Thymus (tissue), 14 donors: ENCODE results near the gene ZNF469. TPM values are rescaled to one million over a fixed set of nuclear protein-coding genes. Genes with fewer than 3 reads are reported as not detected.

ENCODE experiments used
- DNase-seq, 9 donors: peaks; one replicate each; pipeline ENCODE4 v3.0.0-alpha.2; 2013; ENCODE audit warnings: low spot score in 9 of 9, low read depth in 6 of 9, missing footprints in 1 of 9
- H3K27ac ChIP-seq, 2 donors: one replicate each; pipeline ENCODE4 v1.5.1; 2013; ENCODE audit warnings: control low read depth in 1 of 2, low read depth in 1 of 2, low read length in 1 of 2, mild to moderate bottlenecking in 1 of 2, moderate library complexity in 1 of 2
- H3K27me3 ChIP-seq, 2 donors: one replicate each; pipeline ENCODE4 v1.5.1; 2013; ENCODE audit warnings: low read length in 1 of 2; ENCODE audit not compliant: control insufficient read depth in 2 of 2, insufficient read depth in 1 of 2
- H3K36me3 ChIP-seq, 2 donors: one replicate each; pipeline ENCODE4 v1.5.1; 2013; ENCODE audit warnings: low read length in 1 of 2, mild to moderate bottlenecking in 1 of 2, moderate library complexity in 1 of 2; ENCODE audit not compliant: control insufficient read depth in 2 of 2, insufficient read depth in 2 of 2
- H3K4me1 ChIP-seq, 2 donors: one replicate each; pipeline ENCODE4 v1.5.1; 2013; ENCODE audit warnings: low read length in 2 of 2; ENCODE audit not compliant: control insufficient read depth in 2 of 2, insufficient read depth in 2 of 2
- H3K4me3 ChIP-seq, 2 donors: one replicate each; pipeline ENCODE4 v1.5.1; 2013; ENCODE audit warnings: low read length in 2 of 2, control low read depth in 1 of 2, mild to moderate bottlenecking in 1 of 2
- H3K9me3 ChIP-seq, 2 donors: one replicate each; pipeline ENCODE4 v1.5.1; 2013; ENCODE audit warnings: low read length in 1 of 2, mild to moderate bottlenecking in 1 of 2; ENCODE audit not compliant: control insufficient read depth in 2 of 2, insufficient read depth in 1 of 2
- WGBS: extraction: QIAGEN DNeasy Blood & Tissue Kit; methylation state at CpG from one replicate; pipeline ENCODE4 v1.1.7; 2013; 5-methylcytosine and 5-hydroxymethylcytosine counted together
- long read RNA-seq, 10 donors: transcript quantifications; one replicate each; lab custom pipeline, GENCODE V29; 2026
- polyA plus RNA-seq: library from polyadenylated mRNA; stranded (reverse); fragments of 200-250 nt; gene quantifications from one replicate; pipeline ENCODE4 v1.2.3, GENCODE V29; 2013
- total RNA-seq: library from RNA; stranded (reverse); fragments of 120-200 nt; gene quantifications from one replicate; pipeline ENCODE4 v1.2.4, GENCODE V29; 2013
- donor health status: healthy.

Gene ZNF469, protein sequence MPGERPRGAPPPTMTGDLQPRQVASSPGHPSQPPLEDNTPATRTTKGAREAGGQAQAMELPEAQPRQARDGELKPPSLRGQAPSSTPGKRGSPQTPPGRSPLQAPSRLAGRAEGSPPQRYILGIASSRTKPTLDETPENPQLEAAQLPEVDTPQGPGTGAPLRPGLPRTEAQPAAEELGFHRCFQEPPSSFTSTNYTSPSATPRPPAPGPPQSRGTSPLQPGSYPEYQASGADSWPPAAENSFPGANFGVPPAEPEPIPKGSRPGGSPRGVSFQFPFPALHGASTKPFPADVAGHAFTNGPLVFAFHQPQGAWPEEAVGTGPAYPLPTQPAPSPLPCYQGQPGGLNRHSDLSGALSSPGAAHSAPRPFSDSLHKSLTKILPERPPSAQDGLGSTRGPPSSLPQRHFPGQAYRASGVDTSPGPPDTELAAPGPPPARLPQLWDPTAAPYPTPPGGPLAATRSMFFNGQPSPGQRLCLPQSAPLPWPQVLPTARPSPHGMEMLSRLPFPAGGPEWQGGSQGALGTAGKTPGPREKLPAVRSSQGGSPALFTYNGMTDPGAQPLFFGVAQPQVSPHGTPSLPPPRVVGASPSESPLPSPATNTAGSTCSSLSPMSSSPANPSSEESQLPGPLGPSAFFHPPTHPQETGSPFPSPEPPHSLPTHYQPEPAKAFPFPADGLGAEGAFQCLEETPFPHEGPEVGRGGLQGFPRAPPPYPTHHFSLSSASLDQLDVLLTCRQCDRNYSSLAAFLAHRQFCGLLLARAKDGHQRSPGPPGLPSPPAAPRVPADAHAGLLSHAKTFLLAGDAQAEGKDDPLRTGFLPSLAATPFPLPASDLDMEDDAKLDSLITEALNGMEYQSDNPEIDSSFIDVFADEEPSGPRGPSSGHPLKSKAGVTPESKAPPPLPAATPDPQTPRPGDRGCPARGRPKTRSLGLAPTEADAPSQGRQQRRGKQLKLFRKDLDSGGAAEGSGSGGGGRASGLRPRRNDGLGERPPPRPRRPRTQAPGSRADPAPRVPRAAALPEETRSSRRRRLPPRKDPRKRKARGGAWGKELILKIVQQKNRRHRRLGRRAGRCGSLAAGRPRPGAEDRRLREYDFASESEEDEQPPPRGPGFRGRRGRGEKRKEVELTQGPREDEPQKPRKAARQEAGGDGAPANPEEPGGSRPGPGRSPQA (N-terminal part only)
- total RNA-seq (0.61 TPM), polyA plus RNA-seq (0.87 TPM)
- long read RNA-seq, donor 1, full-length matches to known transcripts: 1 of 1 reads
- long read RNA-seq, donor 1, partial matches to known transcripts: 0 of 1 reads
- long read RNA-seq, donor 1, other reads (novel, unspliced or antisense): 0 of 1 reads
- long read RNA-seq, donor 2: 0 reads
- long read RNA-seq, donor 3, full-length matches to known transcripts: 6 of 6 reads
- long read RNA-seq, donor 3, partial matches to known transcripts: 0 of 6 reads
- long read RNA-seq, donor 3, other reads (novel, unspliced or antisense): 0 of 6 reads
- long read RNA-seq, donor 4, full-length matches to known transcripts: 9 of 9 reads
- long read RNA-seq, donor 4, partial matches to known transcripts: 0 of 9 reads
- long read RNA-seq, donor 4, other reads (novel, unspliced or antisense): 0 of 9 reads
- long read RNA-seq, donor 5, full-length matches to known transcripts: 5 of 5 reads
- long read RNA-seq, donor 5, partial matches to known transcripts: 0 of 5 reads
- long read RNA-seq, donor 5, other reads (novel, unspliced or antisense): 0 of 5 reads
- long read RNA-seq, donor 6, full-length matches to known transcripts: 7 of 7 reads
- long read RNA-seq, donor 6, partial matches to known transcripts: 0 of 7 reads
- long read RNA-seq, donor 6, other reads (novel, unspliced or antisense): 0 of 7 reads
- long read RNA-seq, donor 7, full-length matches to known transcripts: 4 of 4 reads
- long read RNA-seq, donor 7, partial matches to known transcripts: 0 of 4 reads
- long read RNA-seq, donor 7, other reads (novel, unspliced or antisense): 0 of 4 reads
- long read RNA-seq, donor 8, full-length matches to known transcripts: 4 of 4 reads
- long read RNA-seq, donor 8, partial matches to known transcripts: 0 of 4 reads
- long read RNA-seq, donor 8, other reads (novel, unspliced or antisense): 0 of 4 reads
- long read RNA-seq, donor 9, full-length matches to known transcripts: 6 of 6 reads
- long read RNA-seq, donor 9, partial matches to known transcripts: 0 of 6 reads
- long read RNA-seq, donor 9, other reads (novel, unspliced or antisense): 0 of 6 reads
- long read RNA-seq, donor 10, full-length matches to known transcripts: 4 of 4 reads
- long read RNA-seq, donor 10, partial matches to known transcripts: 0 of 4 reads
- long read RNA-seq, donor 10, other reads (novel, unspliced or antisense): 0 of 4 reads

DNA sequence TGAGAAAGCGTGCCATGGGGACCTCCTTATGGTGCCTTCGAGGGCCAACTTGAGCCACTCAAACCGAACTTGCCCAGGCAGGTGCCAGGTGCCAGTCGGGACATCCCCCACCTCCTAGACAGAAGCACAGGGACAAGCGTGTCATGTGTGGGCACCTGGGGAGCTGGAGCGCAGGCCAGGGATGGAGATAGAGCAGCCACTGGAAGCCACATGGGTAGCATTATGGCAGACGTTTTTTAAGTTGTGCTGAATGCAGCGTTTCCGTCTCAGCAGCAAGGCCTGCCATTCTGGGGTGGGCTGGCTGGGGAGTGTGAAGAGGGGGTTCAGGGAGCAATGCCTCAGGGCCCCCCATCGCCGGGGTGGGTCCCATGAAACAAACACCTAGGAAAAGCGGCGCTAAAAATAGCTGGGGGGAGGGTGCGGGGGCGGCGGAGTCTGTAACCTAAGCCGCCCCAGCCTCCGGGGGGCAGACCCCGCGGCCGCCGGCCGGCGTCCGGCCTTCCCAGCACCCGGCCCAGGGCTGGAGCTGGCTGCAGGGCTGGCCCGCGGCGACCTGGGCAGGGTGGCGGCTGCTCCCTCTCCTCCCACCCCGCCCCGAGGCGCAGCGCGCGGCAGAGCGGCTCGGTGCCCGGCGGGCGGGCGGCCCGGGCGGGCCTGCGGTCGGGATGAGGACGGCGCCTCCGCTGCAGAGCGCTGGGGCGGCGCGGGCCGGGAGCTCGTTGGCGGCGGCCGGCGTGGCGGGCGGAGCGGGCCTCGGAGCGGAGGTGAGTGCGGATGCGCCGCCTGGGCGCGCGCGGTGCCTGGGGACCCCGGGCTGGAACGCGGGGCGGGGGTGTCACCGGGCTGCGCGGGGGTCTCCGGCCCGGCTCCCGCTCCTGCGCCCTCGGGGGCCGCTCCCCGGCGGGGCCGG, at the start of gene ZNF469:
Gene ZNF469, plus strand, starts transcription at position 469 of the 910 bp plus-strand sequence. CDS start 44,512 bp downstream, outside the sequence.
- Histone ChIP-seq H3K27ac (no peak within 1 kb of the TSS), H3K4me1 (no peaks in the 10 kb centered on the region), H3K4me3 (peak within 1 kb of the TSS in 1 of 2 donors; percentile 17), H3K9me3 (peaks cover 1 to 3% of the 10 kb centered on the region in 2 donors), H3K27me3 (peaks cover 41 to 64% of the 10 kb centered on the region in 2 donors), H3K36me3 (no peaks in the 10 kb centered on the region)
- no peak for DNase-seq
- 11% methylated on average over 87 of the region's 87 CpGs for WGBS

DNA sequence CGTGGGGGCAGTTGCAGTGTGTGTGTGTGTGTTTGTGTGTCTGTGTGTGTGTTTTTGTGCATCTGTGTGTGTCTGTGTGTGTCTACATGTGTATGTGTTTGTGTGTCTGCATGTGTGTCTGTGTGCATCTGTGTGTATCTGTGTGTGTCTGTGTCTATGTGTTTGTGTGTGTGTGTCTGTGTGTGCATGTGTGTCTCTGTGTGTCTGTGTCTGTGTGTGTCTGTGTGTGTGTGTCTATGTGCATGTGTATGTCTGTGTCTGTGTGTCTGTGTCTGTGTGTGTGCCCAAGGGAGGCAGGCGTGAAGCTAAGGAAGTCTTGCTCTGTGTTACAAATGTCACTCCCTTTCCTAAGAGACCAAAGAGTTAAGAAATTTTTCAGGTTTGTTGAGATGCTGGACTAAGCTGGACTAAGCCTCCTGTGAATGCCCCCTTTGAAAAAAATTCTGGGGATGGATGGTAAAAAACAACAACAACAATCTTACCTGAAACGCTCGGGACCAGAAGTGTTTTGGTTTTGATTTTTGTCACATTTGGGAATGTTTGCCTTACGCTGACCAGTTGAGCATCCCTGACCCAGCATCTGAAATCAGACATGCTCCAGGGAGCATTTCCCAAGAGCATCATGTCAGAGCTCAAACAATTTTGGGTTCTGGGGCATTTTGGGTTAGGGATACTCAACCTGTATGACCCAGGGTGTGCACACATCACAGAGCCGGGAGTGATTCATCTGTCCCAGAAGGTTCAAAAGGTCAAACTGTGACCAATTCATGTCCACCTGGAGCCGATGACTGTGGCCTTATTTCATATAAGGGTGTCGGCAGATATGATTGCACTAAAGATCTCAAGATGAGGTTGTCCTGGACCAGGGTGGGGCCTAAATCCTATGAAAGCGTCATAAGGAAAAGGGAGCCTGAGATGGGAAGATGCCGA, 48.6 kb upstream of the ZNF469 start:
- no peak for DNase-seq
- WGBS: 84% methylated on average over 10 of the region's 10 CpGs
- peaks cover 0 to 3% of the 10 kb centered on the region in 2 donors for H3K4me1 ChIP-seq
- peaks cover 0 to 5% of the 10 kb centered on the region in 2 donors for H3K9me3 ChIP-seq
- no peak overlapping the region for H3K4me3 ChIP-seq
- H3K27ac ChIP-seq: no peak overlapping the region
- no peaks in the 10 kb centered on the region for H3K36me3 ChIP-seq
- no peaks in the 10 kb centered on the region for H3K27me3 ChIP-seq

DNA sequence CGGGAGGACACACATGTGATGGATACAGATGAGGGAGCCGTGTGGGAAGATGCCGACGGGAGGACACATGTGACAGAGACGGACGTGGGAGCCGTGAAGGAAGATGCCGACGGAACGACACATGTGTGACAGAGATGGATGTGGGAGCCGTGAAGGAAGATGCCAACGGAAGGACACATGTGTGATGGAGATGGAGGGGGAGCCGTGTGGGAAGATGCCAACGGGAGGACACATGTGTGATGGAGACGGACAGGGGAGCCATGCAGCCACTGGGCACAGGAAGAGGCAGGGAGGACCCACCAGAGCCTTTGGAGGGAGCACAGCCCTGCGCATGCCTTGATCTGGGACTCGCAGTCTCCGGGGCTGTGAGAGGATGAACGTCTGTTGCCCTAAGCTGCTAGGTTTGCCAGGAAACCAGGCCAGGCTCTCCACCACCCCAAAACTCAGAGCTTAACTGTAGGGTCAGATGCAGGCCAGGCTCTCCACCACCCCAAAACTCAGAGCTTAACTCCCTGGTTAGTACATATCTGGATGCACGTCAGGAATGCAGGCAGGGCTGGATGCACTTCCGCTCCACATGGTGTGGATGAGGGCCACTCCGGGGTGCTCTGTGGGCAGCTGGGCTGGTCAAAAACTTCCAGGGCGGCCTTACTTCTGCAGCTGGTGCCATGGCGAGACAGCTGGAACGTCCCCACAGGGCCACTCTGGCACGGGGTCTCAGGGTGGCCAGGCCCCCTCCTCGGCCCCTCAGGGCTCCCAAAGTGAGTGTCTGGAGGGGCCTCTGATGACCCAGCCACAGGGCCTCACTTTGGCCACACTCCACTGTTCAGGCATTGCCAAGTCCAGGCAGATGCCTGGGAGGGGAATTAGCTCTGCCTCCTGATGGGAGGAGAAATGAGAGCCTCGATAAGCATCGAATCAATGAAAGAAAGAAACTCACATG, 47.7 kb upstream of the ZNF469 start:
- Histone ChIP-seq H3K27ac (no peak overlapping the region), H3K9me3 (peaks cover 0 to 5% of the 10 kb centered on the region in 2 donors), H3K4me3 (no peak overlapping the region), H3K4me1 (peaks cover 0 to 3% of the 10 kb centered on the region in 2 donors), H3K36me3 (no peaks in the 10 kb centered on the region), H3K27me3 (no peaks in the 10 kb centered on the region)
- 95% methylated on average over 29 of the region's 29 CpGs for WGBS
- no peak for DNase-seq

DNA sequence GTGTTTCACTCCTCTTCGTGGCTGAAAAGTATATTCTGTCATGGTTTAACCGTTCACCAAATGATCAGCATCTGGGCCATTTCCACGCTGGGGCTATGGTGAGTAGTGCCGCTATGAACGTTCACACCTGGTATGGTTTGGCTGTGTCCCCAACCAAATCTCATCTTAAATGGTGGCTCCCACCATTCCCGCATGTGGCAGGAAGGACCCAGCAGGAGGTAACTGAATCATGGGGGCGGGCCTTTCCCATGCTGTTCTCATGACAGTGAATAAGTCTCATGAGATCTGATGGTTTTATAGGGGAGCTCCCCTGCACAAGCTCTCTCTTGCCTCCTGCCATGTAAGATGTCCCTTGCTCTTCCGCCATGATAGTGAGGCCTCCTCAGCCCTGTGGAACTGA, 45.7 kb upstream of the ZNF469 start:
- DNase-seq: no peak
- Histone ChIP-seq H3K27ac (no peak overlapping the region), H3K27me3 (no peaks in the 10 kb centered on the region), H3K4me1 (peaks cover 0 to 3% of the 10 kb centered on the region in 2 donors), H3K36me3 (no peaks in the 10 kb centered on the region), H3K9me3 (peaks cover 0 to 5% of the 10 kb centered on the region in 2 donors), H3K4me3 (no peak overlapping the region)
- WGBS: 71% methylated on average over 8 of the region's 8 CpGs

DNA sequence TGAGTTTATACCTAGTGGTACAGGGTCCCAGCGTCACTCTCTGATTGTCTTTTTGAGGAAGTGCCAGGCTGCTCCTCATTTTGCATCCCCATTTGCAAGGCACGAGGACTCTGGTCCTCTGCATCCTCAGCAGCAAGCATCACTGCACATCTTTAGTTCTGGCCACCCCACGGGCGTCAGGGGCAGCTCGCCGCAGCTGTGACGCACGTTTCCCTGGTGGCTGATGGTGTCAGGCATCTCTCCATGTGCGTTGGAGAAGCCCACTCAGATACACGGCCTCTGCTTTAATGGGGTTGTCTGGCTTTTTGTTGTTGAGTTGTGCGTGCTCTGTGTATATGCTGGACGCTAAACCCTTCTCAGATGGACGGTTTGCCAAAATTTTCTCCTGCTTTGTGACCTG, 45.2 kb upstream of the ZNF469 start:
- WGBS: 95% methylated on average over 13 of the region's 13 CpGs
- Histone ChIP-seq H3K4me1 (peaks cover 0 to 3% of the 10 kb centered on the region in 2 donors), H3K9me3 (peaks cover 0 to 5% of the 10 kb centered on the region in 2 donors), H3K27me3 (no peaks in the 10 kb centered on the region), H3K36me3 (no peaks in the 10 kb centered on the region), H3K27ac (no peak overlapping the region), H3K4me3 (no peak overlapping the region)
- DNase-seq: no peak

DNA sequence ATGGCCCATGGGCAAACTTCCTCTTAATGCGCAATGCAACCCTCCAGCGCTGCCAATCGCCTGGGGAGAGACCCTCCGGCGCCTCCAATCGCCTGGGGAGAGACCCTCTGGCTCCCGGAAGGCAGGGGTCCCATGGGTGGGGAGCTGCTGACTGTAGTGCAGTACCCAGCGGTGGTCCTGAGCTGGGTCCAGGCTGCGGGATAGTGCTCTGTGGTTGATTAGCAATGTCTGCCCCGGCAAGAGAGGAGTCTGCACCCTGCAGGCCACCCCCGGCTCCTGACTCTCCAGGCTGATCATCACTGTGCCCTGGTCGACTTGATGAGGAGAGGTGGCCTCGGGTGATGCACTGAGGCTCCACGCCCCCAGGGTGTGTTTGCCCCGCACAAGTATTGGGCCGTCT, 44.6 kb upstream of the ZNF469 start:
- 97% methylated on average over 16 of the region's 16 CpGs for WGBS
- no peaks in the 10 kb centered on the region for H3K36me3 ChIP-seq
- H3K9me3 ChIP-seq: peaks cover 0 to 3% of the 10 kb centered on the region in 2 donors
- no peak for DNase-seq
- peaks cover 0 to 3% of the 10 kb centered on the region in 2 donors for H3K4me1 ChIP-seq
- no peaks in the 10 kb centered on the region for H3K27me3 ChIP-seq
- H3K4me3 ChIP-seq: no peak overlapping the region
- no peak overlapping the region for H3K27ac ChIP-seq
